GM12878 (cell line): ENCODE results near the gene ITGB2. TPM values are rescaled to one million over a fixed set of nuclear protein-coding genes. Genes with fewer than 3 reads are reported as not detected.
A peak's percentile ranks its signal among the peaks of the same experiment; 100 is the strongest.

Source experiments
- ATAC-seq: fragments of 200-7000 bp; cut with Tn5 transposase; 3 replicates; pipeline ENCODE4 v1.9.1; 2020; ENCODE audit warnings: mild to moderate bottlenecking, moderate library complexity
- BruUV-seq: library from RNA; stranded (reverse); fragments of 400-500 nt; replicated peaks from 2 replicates; lab custom pipeline; 2021; lab: Mats Ljungman, UMichigan
- CTCF ChIA-PET: fragments of 300-600 bp; sonication (Branson Sonifier 250); formaldehyde crosslinking; extraction: SDS; loops from one replicate; lab custom pipeline; 2021; ENCODE audit warnings: inconsistent platforms; lab: Yijun Ruan, JAX
- POLR2A ChIA-PET: fragments of 350-600 bp; formaldehyde crosslinking; extraction: SDS; loops from one replicate; lab custom pipeline; 2021; ENCODE audit warnings: inconsistent platforms; lab: Charles Lee
- RAD21 ChIA-PET: fragments of 300-600 bp; sonication (Branson Sonifier 250); formaldehyde crosslinking; loops from one replicate; lab custom pipeline; 2023; ENCODE audit warnings: antibody characterized with exemption; ENCODE audit not compliant: unreplicated experiment; lab: Charles Lee
- SMC1A ChIA-PET: fragments of 300-600 bp; sonication (Branson Sonifier 250); formaldehyde crosslinking; loops from one replicate; lab custom pipeline; 2023; ENCODE audit not compliant: unreplicated experiment, uncharacterized antibody; lab: Charles Lee
- DNase-seq: peaks from one replicate; pipeline ENCODE4 v3.0.0-alpha.2; 2011; ENCODE audit warnings: low read depth, low spot score
- FAIRE-seq: peaks from 3 replicates; lab custom pipeline; 2011; peaks lifted over from hg19 to GRCh38; lab: Jason Lieb, UNC
- H2AFZ ChIP-seq: 2 replicates; pipeline ENCODE4 v1.6.0; 2011; ENCODE audit warnings: low read depth, low read length, control low read depth; ENCODE audit not compliant: control insufficient read depth
- H3K27ac ChIP-seq: 2 replicates; pipeline ENCODE4 v1.5.1; 2011; ENCODE audit warnings: control low read depth; ENCODE audit not compliant: control insufficient read depth, insufficient read depth
- H3K27me3 ChIP-seq, 2 experiments: replicated peaks in 1 of 2; 2 replicates each; pipeline versions ENCODE4 v1.6.0 to v1.6.1; 2011; ENCODE audit warnings: low read length in 1 of 2; ENCODE audit not compliant: control insufficient read depth in 2 of 2, insufficient read depth in 2 of 2
- H3K36me3 ChIP-seq, 2 experiments: 2 replicates each; pipeline ENCODE4 v1.5.1; 2011; ENCODE audit warnings: low read length in 1 of 2; ENCODE audit not compliant: control insufficient read depth in 2 of 2, insufficient read depth in 2 of 2
- H3K4me1 ChIP-seq: 2 replicates; pipeline ENCODE4 v1.6.1; 2011; ENCODE audit warnings: mild to moderate bottlenecking, low read length, moderate library complexity, mixed read lengths; ENCODE audit not compliant: control insufficient read depth, insufficient read depth
- H3K4me2 ChIP-seq: 2 replicates; pipeline ENCODE4 v1.6.0; 2011; ENCODE audit warnings: control low read depth; ENCODE audit not compliant: control insufficient read depth, insufficient read depth
- H3K4me3 ChIP-seq: fragments of 200-600 bp; sonication (generic); 2 replicates; pipeline ENCODE4 v1.5.1; 2016
- H3K79me2 ChIP-seq: 2 replicates; pipeline ENCODE4 v1.6.0; 2011; ENCODE audit warnings: low read length; ENCODE audit not compliant: control insufficient read depth, insufficient read depth
- H3K9ac ChIP-seq: 2 replicates; pipeline ENCODE4 v1.8.0; 2011; ENCODE audit warnings: low read length, control low read depth, mixed read lengths; ENCODE audit not compliant: control insufficient read depth, insufficient read depth
- H3K9me3 ChIP-seq: replicated peaks from 3 replicates; pipeline ENCODE4 v1.5.1; 2011; ENCODE audit warnings: mild to moderate bottlenecking, low read length; ENCODE audit not compliant: control insufficient read depth, insufficient read depth
- H4K20me1 ChIP-seq: 2 replicates; pipeline ENCODE4 v1.6.0; 2011; ENCODE audit not compliant: control insufficient read depth, insufficient read depth
- NBN ChIP-seq: fragments of 450-650 bp; IDR thresholded peaks from 2 replicates; pipeline ENCODE4 v1.6.1; 2016
- NFYA ChIP-seq: IDR thresholded peaks from 2 replicates; pipeline ENCODE4 v1.6.1; 2011; ENCODE audit warnings: low read depth, mild to moderate bottlenecking, low read length, improper control_type of control experiment, borderline replicate concordance
- NR2F1 ChIP-seq: fragments of 450-650 bp; conservative IDR thresholded peaks from 2 replicates; pipeline ENCODE4 v1.6.1; 2017; ENCODE audit warnings: mild to moderate bottlenecking
- RFX5 ChIP-seq: IDR thresholded peaks from 2 replicates; pipeline ENCODE4 v1.6.1; 2011; ENCODE audit warnings: low read depth, low read length, improper control_type of control experiment
- SPI1 ChIP-seq: IDR thresholded peaks from 2 replicates; pipeline ENCODE4 v1.6.1; 2011; ENCODE audit warnings: low read depth, mild to moderate bottlenecking, low read length, moderate library complexity, borderline replicate concordance; ENCODE audit not compliant: insufficient read depth
- TBL1XR1 ChIP-seq: IDR thresholded peaks from 2 replicates; pipeline ENCODE4 v1.6.1; 2012; ENCODE audit warnings: low read depth, low read length, improper control_type of control experiment
- whole genome bisulfite sequencing: methylation state at CpG from one replicate; pipeline ENCODE4 v1.1.6; 2016; ENCODE audit warnings: low lambda C conversion rate; ENCODE audit not compliant: insufficient replicate concordance, insufficient coverage; ENCODE audit errors: missing lambda C conversion rate; 5-methylcytosine and 5-hydroxymethylcytosine counted together
- in situ Hi-C: fragments of 300-500 bp; cut with MboI; formaldehyde crosslinking; loops from 9 replicates; pipeline ENCODE4 v1.14.3; 2018; ENCODE audit warnings: mixed read lengths
- intact Hi-C: fragments of 100-400 bp; cut with micrococcal nuclease; formaldehyde crosslinking; loops from one replicate; pipeline ENCODE4 v1.14.2; 2022; ENCODE audit not compliant: unreplicated experiment
- polyA plus RNA-seq, 11 experiments: library from polyadenylated mRNA; depleted of rRNA in 4 of 11; unstranded in 6 of 11; stranded (reverse) in 5 of 11; fragments of >200 nt; fragmentation: Nextera tagmentation in 4 of 11; fragmentation: Illumina TruSeq in 1 of 11; extraction: Ambion mirVana in 4 of 11; extraction: Trizol in 1 of 11; gene quantifications; 1 replicate in 1 of 11; 2 replicates in 10 of 11; pipeline versions ENCODE4 v1.2.1 to v1.2.3, GENCODE V29; 2011 to 2016; ENCODE audit warnings: inconsistent platforms in 2 of 11, missing spikeins in 2 of 11, low read depth in 1 of 11
- total RNA-seq, 4 experiments: library from RNA; depleted of rRNA in 3 of 4; stranded (reverse); fragments of >200 nt in 3 of 4; fragmentation: Illumina TruSeq in 1 of 4; extraction: Trizol in 1 of 4; gene quantifications; 2 replicates each; pipeline versions ENCODE4 v1.2.1 to v1.2.3, GENCODE V29; 2013 to 2021
- TF ChIP-seq, protein P1 (sequence below): IDR thresholded peaks from 2 replicates; pipeline ENCODE4 v1.6.1; 2011; ENCODE audit warnings: mild to moderate bottlenecking, low read depth, low read length, moderate library complexity; ENCODE audit not compliant: insufficient replicate concordance
- TF ChIP-seq, protein P2 (sequence below): fragments of 450-650 bp; formaldehyde crosslinking; IDR thresholded peaks from 2 replicates; pipeline ENCODE4 v1.5.0; 2022; ENCODE audit warnings: mild to moderate bottlenecking, missing genetic modification characterization
- TF ChIP-seq, protein P3 (sequence below): IDR thresholded peaks from 2 replicates; pipeline ENCODE4 v1.6.1; 2012; ENCODE audit warnings: low read depth, low read length, improper control_type of control experiment
- TF ChIP-seq, protein P4 (sequence below): fragments of 450-650 bp; IDR thresholded peaks from 2 replicates; pipeline ENCODE4 v1.6.1; 2017; ENCODE audit warnings: mild to moderate bottlenecking, moderate library complexity

ITGB2 gene
- total and polyA plus RNA-seq, 10 of the 15 experiments (the other 5 are each of a cell fraction or from before 2014, with no cell fraction given): 8.0 to 172 (median 58.9) TPM

GRCh38 chr21:44916965-44917364, 3.7 kb downstream of the ITGB2 start (continued):
- TF ChIP-seq, protein P1, sequence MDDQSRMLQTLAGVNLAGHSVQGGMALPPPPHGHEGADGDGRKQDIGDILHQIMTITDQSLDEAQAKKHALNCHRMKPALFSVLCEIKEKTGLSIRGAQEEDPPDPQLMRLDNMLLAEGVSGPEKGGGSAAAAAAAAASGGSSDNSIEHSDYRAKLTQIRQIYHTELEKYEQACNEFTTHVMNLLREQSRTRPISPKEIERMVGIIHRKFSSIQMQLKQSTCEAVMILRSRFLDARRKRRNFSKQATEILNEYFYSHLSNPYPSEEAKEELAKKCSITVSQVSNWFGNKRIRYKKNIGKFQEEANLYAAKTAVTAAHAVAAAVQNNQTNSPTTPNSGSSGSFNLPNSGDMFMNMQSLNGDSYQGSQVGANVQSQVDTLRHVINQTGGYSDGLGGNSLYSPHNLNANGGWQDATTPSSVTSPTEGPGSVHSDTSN: no peak
- TF ChIP-seq, protein P2, sequence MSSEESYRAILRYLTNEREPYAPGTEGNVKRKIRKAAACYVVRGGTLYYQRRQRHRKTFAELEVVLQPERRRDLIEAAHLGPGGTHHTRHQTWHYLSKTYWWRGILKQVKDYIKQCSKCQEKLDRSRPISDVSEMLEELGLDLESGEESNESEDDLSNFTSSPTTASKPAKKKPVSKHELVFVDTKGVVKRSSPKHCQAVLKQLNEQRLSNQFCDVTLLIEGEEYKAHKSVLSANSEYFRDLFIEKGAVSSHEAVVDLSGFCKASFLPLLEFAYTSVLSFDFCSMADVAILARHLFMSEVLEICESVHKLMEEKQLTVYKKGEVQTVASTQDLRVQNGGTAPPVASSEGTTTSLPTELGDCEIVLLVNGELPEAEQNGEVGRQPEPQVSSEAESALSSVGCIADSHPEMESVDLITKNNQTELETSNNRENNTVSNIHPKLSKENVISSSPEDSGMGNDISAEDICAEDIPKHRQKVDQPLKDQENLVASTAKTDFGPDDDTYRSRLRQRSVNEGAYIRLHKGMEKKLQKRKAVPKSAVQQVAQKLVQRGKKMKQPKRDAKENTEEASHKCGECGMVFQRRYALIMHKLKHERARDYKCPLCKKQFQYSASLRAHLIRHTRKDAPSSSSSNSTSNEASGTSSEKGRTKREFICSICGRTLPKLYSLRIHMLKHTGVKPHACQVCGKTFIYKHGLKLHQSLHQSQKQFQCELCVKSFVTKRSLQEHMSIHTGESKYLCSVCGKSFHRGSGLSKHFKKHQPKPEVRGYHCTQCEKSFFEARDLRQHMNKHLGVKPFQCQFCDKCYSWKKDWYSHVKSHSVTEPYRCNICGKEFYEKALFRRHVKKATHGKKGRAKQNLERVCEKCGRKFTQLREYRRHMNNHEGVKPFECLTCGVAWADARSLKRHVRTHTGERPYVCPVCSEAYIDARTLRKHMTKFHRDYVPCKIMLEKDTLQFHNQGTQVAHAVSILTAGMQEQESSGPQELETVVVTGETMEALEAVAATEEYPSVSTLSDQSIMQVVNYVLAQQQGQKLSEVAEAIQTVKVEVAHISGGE: no peak

GRCh38 chr21:44914176-44914874, 6.4 kb downstream of the ITGB2 start:
- WGBS: 17% methylated on average over 18 of the region's 18 CpGs
- H3K9ac ChIP-seq: peak overlapping the region; percentile 41; the same call in 1 of the 2 replicates
- TF ChIP-seq NR2F1: peak; percentile 86
- TF ChIP-seq SPI1: peak; percentile 68
- no peak for TF ChIP-seq TBL1XR1
- TF ChIP-seq, protein P3, sequence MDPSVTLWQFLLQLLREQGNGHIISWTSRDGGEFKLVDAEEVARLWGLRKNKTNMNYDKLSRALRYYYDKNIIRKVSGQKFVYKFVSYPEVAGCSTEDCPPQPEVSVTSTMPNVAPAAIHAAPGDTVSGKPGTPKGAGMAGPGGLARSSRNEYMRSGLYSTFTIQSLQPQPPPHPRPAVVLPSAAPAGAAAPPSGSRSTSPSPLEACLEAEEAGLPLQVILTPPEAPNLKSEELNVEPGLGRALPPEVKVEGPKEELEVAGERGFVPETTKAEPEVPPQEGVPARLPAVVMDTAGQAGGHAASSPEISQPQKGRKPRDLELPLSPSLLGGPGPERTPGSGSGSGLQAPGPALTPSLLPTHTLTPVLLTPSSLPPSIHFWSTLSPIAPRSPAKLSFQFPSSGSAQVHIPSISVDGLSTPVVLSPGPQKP: no peak
- no peak for TF ChIP-seq RFX5
- no peak for TF ChIP-seq NFYA
- TF ChIP-seq, protein P4, sequence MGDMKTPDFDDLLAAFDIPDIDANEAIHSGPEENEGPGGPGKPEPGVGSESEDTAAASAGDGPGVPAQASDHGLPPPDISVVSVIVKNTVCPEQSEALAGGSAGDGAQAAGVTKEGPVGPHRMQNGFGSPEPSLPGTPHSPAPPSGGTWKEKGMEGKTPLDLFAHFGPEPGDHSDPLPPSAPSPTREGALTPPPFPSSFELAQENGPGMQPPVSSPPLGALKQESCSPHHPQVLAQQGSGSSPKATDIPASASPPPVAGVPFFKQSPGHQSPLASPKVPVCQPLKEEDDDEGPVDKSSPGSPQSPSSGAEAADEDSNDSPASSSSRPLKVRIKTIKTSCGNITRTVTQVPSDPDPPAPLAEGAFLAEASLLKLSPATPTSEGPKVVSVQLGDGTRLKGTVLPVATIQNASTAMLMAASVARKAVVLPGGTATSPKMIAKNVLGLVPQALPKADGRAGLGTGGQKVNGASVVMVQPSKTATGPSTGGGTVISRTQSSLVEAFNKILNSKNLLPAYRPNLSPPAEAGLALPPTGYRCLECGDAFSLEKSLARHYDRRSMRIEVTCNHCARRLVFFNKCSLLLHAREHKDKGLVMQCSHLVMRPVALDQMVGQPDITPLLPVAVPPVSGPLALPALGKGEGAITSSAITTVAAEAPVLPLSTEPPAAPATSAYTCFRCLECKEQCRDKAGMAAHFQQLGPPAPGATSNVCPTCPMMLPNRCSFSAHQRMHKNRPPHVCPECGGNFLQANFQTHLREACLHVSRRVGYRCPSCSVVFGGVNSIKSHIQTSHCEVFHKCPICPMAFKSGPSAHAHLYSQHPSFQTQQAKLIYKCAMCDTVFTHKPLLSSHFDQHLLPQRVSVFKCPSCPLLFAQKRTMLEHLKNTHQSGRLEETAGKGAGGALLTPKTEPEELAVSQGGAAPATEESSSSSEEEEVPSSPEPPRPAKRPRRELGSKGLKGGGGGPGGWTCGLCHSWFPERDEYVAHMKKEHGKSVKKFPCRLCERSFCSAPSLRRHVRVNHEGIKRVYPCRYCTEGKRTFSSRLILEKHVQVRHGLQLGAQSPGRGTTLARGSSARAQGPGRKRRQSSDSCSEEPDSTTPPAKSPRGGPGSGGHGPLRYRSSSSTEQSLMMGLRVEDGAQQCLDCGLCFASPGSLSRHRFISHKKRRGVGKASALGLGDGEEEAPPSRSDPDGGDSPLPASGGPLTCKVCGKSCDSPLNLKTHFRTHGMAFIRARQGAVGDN: peak; percentile 43; the same call in 1 of the 2 replicates
- TF ChIP-seq NBN: no peak

More at GRCh38 chr21:44914176-44914874, 6.4 kb downstream of the ITGB2 start:
- peak overlapping the region; percentile 29; the same call in 1 of the 2 replicates for H3K4me3 ChIP-seq
- ATAC-seq: peak; percentile 89
- ChIA-PET SMC1A (interaction anchor here (1.3 kb wide), 3 partner anchors 12 to 18 kb away, joined by 3 to 5 read pairs (median 4); no protein-coding TSS in a partner anchor), CTCF (interaction anchor here (1.2 to 1.7 kb wide), 4 partner anchors 14 to 223 kb away, joined by 3 to 7 read pairs (median 6); no protein-coding TSS in a partner anchor), RAD21 (interaction anchor here (1.7 to 1.9 kb wide), 2 partner anchors 14 to 17 kb away, joined by 9 to 12 read pairs; no protein-coding TSS in a partner anchor), POLR2A (interaction anchor here (1.5 to 2.1 kb wide), 2 partner anchors 14 to 41 kb away, joined by 4 to 7 read pairs; partner anchors contain the start of gene PTTG1IP)
- peaks cover 36% of the 10 kb centered on the region for H3K4me1 ChIP-seq
- peak overlapping the region; percentile 45 for H3K27ac ChIP-seq
- intact Hi-C loops (no loop called here), in situ Hi-C loops (no loop called here)
- peaks cover 25% of the 10 kb centered on the region for H3K79me2 ChIP-seq
- BruUV-seq: no TSS peak
- FAIRE-seq: no peak
- peak overlapping the region; percentile 76 for H3K4me2 ChIP-seq
- no peak for DNase-seq
- no peaks in the 10 kb centered on the region for H3K9me3 ChIP-seq
- H2AFZ ChIP-seq: peak overlapping the region; percentile 62; the same call in 1 of the 2 replicates
- peaks cover 2 to 12% of the 10 kb centered on the region in 2 experiments; a peak in 3 of 4 replicates for H3K36me3 ChIP-seq
- H4K20me1 ChIP-seq: no peaks in the 10 kb centered on the region
- H3K27me3 ChIP-seq: no peaks in the 10 kb centered on the region
